Measurements from ENCODE around the gene OGDH.

OGDH gene

DNA sequence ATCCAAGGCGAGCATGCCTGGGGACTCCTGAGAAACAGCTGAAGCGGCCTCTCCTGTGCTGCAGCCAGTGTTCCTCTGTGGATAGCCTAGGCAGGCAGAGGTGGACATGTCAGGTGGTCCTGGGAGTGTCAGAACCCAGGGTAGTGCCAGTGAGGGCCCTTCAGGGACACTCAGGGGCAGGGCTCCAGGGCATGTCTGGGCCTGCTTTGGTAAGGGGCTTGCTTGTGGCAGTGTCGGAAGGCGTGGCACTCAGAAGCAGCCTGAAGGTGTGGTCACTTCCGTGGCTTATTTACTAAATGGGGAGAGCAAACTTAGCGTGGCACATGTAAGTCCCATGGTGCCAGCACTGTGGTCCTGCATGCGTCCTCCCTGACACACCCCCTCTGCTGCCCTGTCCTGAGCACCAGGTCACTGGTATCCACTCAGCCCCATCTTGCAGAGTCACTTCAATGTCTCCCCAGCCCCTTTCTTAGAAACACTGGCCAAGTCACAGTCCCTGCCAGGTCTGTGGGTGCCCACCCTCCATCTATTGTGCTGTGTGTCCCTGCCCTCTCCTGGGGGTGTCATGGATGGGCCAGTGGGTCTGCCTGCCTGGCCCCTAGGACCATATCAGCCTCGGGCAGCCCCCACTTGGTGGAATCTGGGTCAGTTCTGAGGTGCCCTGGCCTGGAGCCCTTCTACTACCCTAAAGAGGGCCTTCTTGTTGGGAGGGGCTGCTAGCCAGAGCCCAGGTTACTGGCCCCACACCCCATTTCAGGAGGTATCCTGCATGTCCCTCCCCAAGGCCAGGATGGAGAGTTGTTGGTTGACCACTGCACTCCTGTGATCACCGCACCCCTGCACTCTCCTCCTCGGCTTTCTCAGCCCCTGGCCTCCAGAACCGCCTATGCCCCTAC is 148.6 kb downstream of the OGDH start:
- Mint-ChIP-seq H3K4me3 (no peak overlapping the region), H3K36me3 (ENCODE audit: low read depth) (peaks cover 10% of the 10 kb centered on the region), H3K27me3 (ENCODE audit: low read depth) (no peaks in the 10 kb centered on the region), H3K4me1 (ENCODE audit: low read depth) (peaks cover 20% of the 10 kb centered on the region), H3K9me3 (no peaks in the 10 kb centered on the region), H3K27ac (peak overlapping the region; percentile 45)
- no peak for DNase-seq (ENCODE audit: low spot score)

- Mint-ChIP-seq H3K27me3 (ENCODE audit: low read depth) (no peaks in the 10 kb centered on the region), H3K4me1 (ENCODE audit: low read depth) (peaks cover 12% of the 10 kb centered on the region), H3K9me3 (no peaks in the 10 kb centered on the region), H3K4me3 (no peak overlapping the region), H3K27ac (no peak overlapping the region), H3K36me3 (ENCODE audit: low read depth) (peaks cover 9% of the 10 kb centered on the region)
- no peak for DNase-seq (ENCODE audit: low spot score)
These were observed 149.5 kb downstream of the OGDH start for GRCh38 chr7:44755698-44756627.

GRCh38 chr7:44756904-44757303 is 150.5 kb downstream of the OGDH start:
- Mint-ChIP-seq H3K36me3 (ENCODE audit: low read depth) (peaks cover 12% of the 10 kb centered on the region), H3K4me3 (no peak overlapping the region), H3K9me3 (no peaks in the 10 kb centered on the region), H3K4me1 (ENCODE audit: low read depth) (peaks cover 7% of the 10 kb centered on the region), H3K27ac (no peak overlapping the region), H3K27me3 (ENCODE audit: low read depth) (no peaks in the 10 kb centered on the region)
- no peak for DNase-seq (ENCODE audit: low spot score)

- no peak for DNase-seq (ENCODE audit: low spot score)
- H3K27me3 Mint-ChIP-seq (ENCODE audit: low read depth), result no peaks in the 10 kb centered on the region
- peaks cover 15% of the 10 kb centered on the region for H3K36me3 Mint-ChIP-seq (ENCODE audit: low read depth)
- no peak overlapping the region for H3K27ac Mint-ChIP-seq
- no peaks in the 10 kb centered on the region for H3K9me3 Mint-ChIP-seq
- no peak overlapping the region for H3K4me3 Mint-ChIP-seq
- peaks cover 6% of the 10 kb centered on the region for H3K4me1 Mint-ChIP-seq (ENCODE audit: low read depth)
These were observed 150.9 kb downstream of the OGDH start for GRCh38 chr7:44757311-44757710.

DNA sequence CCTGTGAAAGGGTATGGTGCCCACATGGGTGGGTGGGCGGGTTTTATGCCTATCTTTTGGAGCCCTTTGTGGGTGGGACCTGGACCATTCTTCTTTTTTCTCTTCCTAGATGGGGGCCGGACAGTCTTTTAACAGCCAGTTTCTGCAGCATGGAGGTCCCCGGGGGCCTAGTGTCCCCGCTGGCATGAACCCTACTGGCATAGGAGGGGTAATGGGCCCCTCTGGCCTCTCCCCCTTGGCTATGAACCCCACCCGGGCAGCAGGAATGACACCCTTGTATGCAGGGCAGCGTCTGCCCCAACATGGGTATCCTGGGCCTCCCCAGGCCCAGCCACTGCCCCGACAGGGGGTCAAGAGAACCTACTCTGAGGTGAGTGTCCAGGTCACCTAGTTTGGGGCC is 151.3 kb downstream of the OGDH start:
- no peaks in the 10 kb centered on the region for H3K9me3 Mint-ChIP-seq
- no peaks in the 10 kb centered on the region for H3K27me3 Mint-ChIP-seq (ENCODE audit: low read depth)
- no peak overlapping the region for H3K4me3 Mint-ChIP-seq
- peaks cover 3% of the 10 kb centered on the region for H3K4me1 Mint-ChIP-seq (ENCODE audit: low read depth)
- DNase-seq (ENCODE audit: low spot score), result no peak
- H3K36me3 Mint-ChIP-seq (ENCODE audit: low read depth), result peaks cover 17% of the 10 kb centered on the region
- no peak overlapping the region for H3K27ac Mint-ChIP-seq
